Left kidney (tissue), 2 donors: ENCODE measurements around the gene JUNB. TPM values are rescaled to one million over a fixed set of nuclear protein-coding genes. Genes with fewer than 3 reads are reported as not detected.

Experiments used
- DNase-seq: peaks from one replicate; pipeline ENCODE4 v3.0.0-alpha.2; 2013
- polyA plus RNA-seq: library from polyadenylated mRNA; unstranded; fragments of 120-200 nt; gene quantifications from one replicate; pipeline ENCODE4 v1.2.1, GENCODE V29; 2013; ENCODE audit not compliant: insufficient read length

Gene JUNB
- polyA plus RNA-seq, 1 donor = 22.7 TPM

DNA sequence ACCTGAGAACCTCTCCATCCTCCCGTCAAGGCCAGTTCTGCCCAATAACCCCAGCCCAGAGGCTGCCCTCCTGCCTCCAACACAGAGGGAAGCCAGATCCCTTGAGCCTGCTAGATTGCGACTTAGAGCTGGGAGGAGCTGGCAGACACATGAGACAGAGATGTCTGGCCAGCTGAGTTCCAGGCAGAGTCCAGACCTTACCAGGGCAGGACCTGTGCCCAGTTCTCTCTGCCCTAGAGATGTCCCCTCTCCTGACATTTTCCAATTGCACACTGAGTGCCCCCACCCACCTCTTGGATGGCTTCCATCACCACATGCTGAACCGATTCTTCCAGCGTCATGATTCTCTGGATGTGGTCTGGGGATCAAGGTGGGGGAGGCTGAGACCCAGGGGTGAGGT is 19.0 kb upstream of the JUNB start:
- DNase-seq = no peak

DNA sequence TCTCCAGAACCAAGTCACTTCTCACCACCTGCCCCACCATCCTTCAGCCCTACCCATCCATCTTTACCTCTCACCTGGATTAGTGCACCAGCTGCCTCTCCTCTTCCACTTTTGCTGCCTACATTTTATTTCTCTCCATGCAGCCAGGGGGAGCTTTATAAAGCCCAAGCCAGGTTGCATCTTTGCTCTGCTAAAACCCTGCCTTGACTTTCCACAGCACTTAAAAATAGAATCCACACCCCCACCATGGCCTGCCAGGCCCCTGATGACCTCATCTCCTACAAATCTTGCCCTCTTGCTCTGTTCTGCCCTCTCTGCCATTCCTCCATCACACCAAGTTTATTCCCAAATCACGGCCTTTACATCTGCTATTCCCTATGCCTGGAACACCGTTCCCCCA is 17.7 kb upstream of the JUNB start:
- DNase-seq = no peak

DNA sequence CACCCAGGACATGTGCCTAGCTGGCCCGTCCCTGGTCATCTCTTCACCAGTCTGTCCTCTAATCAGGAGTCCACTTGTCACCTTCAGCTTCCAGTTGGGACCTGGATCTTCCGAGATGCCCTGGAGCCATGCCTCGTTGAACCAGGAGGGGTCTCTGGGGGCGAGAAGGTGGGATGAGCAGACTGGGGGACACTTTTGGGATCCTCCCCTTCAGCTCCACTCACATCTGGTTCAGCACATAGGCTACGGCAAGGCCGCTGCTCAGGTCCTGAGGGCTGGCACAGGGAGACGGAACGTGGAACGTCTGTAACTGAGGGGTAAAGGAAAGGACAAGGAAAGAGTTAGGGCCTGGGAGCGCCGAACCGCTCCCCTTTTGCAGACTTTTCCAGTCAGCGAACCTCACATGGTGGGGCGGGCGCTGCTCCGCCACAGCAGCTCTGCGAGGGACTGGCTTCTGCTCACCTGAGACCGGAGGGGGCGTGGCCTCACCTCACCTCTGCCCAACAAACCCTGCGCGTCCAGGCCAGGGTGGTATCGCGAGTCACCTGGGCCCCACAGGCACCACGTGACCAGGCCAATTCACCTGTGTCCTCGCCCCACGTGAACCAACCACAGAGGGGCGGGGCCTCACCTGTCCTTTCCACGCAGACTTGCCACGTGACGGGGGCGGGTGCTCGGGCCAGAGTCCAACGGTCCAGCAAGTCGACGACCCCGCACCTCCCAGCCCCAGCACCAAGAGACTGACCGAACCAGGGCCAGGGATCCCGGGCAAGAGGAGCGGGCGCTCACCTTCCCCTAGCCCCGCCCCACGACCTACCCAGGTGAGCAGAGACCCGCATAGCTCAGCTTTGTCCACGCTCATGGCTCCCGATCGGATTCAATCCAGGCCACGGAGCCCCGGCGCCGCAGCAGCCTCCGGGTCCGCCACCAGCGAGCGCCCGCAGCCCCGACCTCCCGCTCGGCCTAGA is 16.4 kb upstream of the JUNB start, which contains the start of gene HOOK2:
Gene HOOK2 (minus strand): TSS at position 965 of the 968 bp plus-strand sequence. CDS start 103 bp downstream, at position 862.
- DNase-seq = no peak

DNA sequence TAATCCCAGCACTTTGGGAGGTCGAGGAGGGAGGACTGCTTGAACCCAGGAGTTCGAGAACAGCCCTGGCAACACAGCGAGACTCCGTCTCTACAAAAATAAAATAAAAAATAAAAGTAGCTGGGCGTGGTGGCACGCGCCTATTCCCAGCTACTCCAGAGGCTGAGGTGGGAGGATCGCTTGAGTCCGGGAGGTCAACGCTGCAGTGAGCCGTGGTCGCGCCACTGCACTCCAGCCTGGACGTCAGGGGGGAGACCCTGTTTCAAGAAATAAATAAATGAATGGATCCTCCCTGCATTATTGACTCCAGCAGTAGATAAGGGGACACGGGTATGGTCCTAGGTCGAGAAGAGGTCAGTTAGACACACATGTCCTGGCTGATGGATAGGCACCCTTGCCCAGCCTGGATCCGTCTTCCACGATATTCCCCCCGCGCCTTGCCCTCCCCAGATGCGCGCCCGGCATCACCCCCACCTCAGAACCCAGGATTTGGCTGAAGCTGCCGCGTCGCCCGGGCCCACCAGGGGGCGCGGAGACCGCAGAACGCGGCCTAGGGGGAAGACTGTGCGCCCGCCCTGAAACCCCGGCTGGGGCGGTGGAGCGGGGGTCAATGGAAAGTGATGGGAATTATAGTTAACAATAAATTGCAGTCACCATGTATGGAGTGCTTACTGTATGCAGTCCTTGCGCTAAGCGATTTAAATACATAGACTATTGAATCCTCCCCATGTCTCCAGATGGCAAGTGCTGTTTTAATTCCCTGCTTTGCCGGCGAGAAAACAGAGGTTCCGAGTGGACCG is 13.9 kb upstream of the JUNB start:
- DNase-seq = no peak

DNA sequence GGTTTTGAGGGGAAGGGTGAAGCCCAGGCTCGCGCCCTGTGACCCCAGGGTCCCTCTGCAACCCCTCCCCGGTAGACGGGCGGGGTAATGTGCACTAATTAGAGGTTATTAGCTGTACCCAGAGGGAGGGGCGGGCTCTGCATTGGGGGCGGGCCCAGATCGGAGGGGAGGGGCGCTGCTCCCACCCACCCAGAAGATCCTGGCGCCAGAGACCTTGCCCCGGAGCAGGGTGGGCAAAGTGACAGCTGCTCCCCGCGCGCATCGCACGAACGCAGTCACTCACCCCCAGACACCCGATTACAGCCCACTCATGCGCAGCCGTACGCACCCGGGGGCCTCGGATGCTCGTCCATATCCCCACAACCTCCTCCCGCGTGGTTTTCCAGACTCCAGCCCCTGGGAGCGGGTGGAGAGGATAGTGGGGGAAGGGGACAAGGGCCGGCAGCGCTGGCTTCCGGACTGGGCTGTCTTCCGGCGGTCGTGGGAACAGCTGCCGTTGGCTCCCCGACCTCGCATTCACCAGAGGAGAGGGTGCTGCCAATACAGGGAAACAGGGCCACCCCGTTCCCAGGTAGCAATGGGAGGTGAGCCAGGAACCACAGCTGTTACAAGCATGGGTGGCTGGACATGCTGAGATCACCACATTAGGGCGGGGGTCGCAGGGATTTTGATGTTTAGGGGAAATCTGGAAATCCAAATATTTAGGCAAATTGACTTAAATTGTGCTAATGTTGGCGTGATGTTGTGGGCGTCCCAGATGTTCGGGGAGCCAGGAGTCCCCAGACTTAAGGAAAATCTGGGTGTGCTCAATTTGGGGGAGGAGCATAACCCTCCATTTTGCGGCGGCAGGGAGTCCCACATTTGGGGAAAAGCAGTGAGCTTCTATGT is 13.0 kb upstream of the JUNB start:
- no peak for DNase-seq

DNA sequence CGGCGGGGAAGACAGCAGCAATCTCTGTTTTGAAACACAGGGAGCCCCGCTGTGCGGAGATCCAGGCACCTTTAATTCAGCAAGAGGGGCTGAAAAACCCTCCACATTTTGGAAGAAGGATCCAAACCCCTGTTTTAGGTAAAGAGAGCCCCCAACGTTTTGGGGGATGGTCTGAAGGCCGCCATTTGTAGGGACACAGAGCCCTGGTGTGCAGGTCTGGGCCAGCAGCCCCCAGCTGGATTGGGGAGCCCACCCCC is 12.5 kb upstream of the JUNB start:
- DNase-seq = no peak

DNA sequence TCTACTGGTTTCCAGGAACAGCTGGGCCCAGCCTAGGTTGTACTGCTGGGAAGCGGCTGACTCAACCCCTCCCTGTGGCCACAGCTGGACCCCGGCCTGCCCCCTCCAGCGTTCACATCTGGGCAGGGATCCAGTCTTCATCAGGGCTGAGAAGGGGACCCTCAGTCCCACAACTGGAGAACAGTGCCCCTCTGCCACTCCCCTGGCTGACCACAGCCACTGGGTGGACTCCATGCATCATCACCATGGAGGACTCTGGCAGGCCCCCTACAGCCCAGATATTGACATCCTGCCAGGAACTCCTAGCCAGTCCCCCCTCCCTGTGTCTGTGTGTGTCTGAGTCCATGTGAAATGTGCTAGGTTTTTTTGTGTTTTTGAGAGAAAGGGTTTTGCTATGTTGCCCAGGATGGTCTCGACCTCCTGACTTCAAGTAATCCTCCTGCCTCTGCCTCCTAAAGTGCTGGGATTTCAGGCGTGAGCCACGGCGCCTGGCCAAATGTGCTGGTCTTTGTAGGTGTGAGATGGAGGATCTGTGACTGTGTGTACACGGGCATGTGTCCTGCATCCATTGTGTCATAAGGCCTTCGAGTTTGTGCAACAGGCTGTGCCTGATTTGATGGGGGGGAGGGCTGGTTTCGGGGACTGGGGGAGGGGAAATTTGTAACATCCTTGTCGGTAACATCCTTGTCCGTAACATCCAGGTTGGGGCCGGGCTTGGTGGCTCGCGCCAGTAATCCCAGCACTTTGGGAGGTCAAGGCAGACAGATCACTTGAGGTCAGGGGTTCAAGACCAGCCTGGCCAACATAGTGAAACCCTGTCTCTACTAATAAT is 11.9 kb upstream of the JUNB start:
- DNase-seq = no peak

DNA sequence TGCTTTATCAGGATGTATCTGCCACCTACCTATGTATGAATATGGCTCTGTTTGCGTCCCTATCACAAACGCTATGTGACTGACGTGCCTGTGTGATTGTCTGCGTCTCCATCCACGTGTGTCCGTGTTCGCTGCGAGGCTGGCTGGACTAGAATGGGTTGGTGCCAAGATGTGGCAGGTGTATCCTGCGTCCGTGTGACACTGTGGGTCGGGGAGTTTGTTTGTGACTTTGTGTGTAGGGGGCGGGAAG is 9.2 kb upstream of the JUNB start:
- no peak for DNase-seq

DNA sequence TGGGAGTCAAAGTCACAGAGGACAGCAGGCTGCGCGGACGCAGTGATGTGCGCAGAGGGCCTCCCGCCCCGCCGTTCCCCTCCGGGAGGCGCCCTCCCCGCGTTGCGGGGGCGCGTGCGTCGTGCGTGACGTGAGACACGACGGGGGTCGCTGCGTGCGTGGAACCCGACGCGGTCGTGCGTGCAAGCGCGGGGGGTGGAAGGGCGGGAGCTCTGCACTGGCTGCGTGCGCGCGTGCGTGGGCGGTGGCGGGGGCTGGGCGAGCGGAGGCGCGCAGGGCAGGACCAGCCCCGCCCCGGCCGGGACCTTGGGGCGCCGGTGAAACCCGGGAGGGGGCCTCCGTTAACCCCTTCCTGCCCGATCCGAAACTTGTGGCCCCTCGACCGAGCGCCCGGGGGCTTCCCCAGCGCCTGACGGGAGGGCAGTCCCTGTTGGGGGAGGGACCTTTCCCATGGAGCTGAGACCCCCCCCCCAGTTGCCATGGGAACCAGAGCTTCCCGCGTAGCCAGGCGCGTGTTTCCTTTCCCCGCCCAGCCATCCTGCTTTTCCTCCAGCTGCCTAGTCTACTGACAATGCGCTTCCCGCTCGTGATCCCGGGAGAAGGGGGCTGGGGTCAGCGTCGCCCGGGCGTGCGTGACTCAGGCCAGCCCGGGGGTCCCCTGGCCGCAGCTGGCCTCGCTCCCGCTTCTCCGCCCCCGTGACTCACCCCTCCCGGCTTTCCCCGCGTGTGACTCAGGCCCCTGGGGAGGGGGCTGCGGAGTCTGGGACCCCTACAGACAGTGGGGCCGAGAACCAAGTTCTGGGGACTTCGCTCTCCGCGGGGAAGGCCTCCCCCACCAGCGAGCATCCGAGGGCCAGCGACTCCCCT is 8.6 kb upstream of the JUNB start:
- no peak for DNase-seq

DNA sequence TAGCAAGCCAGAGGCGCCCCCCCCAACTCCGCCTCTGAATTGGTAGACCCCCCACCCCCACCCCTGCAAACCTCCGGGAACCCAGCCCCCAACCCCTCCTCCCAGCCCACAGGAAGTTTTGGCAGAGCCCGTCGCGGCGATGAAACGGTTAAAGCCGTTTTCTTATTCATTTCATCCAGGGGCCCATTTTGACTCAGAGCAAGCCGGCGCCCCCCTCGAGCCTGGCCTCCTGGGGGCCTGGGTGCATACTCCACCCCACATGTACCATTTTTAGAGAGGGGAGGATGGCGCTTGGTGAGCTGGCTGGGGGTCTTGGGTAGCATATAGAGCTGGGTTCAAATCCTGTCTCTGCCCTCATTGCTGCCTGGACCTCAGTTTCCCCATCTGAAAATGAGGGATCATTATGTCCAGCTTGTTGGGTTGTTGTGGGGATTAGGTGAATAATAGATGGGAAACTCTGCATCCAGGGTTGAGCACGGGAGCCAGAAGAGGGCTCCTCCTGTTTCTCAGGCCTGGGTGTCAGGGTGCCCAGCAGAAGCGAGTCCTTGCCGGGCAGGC is 7.9 kb upstream of the JUNB start:
- DNase-seq = no peak

DNA sequence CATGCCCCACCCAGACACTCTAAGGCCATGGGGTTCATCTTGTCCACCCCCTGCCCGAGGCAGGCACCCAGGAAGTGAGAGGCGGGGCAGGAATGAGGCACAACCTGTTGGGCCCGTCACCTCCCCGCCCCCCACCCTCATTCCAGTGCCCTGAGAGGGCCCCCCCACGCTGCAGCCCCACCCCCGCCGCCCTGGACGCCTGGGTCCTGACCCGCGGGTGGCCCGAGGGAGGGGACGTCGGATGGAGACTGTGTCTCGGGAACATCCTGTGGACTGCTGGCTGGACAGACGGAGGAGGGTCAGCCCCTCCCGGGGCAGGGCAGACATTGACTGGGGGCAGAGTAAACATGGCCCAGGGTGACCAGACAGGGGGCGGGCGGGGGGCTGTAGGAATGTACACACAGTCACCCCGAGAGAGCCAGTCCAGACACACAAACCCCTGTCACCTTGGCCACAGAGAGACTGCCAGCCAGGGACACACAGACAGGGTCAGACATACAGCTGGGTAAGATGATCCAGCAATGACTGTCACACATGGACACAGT is 7.4 kb upstream of the JUNB start:
- DNase-seq = no peak

DNA sequence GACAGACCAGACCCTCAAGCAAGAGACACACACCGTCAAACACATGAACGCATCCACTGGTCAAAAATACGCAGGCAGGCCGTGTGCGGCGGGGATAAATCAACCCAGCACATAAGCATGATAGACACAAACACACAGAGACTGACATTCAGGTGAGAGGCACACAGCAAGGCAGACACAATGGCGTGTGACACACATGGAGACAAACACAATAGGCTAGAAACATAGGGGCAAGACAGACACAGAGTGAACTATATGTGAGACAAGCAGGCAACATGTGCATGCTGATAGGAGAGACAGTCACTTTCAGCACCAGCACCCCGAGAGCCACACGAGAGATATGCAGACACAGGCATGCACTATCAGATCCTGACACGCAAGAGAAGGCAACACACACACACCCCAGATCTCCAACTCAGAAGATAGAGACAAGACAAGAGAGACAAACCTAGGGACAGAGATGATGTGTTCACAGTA is 6.9 kb upstream of the JUNB start:
- no peak for DNase-seq

DNA sequence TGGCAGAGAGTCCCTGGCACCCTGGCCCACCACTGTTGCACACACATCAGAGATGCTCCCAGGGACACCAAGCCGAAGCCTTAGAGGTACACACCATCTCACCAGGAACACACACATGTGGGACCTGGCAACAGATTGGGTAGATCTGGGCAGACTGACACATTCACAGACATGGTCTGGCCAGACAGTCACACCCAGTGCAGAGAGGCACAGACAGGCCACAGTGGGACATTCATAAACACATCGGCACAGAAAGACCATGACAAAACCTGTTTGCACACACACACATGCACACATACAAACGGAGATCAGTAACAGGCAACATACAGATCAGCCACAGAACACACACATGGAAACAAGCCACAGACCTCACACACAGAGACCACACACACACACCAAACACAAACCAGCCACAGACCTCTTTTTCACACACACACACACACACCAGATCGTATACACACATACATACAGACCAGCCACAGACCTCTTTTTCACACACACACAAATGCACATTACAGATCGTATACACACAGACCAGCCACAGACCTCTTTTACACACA is 6.3 kb upstream of the JUNB start:
- DNase-seq = no peak

DNA sequence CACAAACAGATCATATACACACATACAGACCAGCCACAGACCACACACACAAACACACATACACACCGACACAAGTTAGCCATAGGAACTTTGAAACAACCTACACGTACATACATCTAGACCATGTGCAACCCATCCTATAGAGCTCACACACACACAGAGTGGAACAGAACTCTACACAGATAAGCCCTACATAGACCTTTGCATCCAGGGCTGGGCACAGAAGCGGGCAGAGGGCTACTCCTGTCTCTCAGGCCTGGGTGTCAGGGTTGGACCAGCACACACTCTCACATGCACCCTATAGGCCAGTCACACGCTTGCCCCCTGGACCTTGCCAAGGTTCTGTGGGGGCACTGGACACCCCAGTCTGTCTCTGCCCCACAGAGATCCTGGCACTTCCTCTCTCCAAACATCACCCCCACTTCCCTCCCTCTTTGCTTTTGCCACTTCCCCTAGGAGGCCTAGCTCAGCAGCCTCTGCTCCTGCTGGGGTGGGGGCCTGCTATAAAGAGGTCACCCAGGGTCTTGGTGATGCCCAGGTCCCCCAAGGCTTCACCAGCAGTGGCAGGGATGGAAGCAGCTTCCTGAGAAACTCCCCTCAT is 5.8 kb upstream of the JUNB start:
- no peak for DNase-seq

DNA sequence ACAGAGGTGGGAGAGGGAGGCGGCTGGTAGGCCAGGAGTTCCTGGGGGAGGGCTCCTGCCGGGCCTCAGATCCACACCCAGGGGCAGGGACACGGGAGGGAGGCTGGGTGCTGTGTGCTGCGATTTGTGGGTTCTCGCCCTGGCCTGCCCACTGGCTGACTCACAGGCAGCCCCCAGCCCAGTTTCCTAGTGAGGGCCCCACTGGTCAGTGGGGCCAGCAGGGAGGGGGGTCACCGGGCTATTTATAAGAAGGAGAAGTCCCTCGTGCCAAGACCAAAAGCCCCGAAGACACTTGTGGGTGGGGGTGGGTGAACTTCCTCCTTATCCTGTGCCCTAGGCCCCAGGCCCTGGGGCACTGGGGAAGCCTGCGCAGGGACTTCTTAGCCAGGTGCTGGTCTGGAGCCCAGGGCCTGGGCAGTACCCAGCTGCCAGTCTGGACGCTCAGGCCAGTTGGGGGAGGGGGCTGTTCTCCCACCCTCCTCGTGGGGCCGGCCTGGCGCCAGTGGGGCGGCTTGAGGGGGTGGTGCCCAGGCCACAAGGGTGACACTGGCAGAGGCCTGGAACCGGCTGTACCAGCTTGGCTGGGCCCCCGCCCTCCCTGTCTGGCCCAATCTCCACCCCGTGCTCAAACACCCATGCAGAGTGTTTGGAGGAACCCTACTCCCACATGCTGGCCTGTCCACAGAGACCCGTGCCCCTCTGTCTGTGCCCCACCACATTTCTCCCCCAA is 5.0 kb upstream of the JUNB start:
- DNase-seq = no peak

DNA sequence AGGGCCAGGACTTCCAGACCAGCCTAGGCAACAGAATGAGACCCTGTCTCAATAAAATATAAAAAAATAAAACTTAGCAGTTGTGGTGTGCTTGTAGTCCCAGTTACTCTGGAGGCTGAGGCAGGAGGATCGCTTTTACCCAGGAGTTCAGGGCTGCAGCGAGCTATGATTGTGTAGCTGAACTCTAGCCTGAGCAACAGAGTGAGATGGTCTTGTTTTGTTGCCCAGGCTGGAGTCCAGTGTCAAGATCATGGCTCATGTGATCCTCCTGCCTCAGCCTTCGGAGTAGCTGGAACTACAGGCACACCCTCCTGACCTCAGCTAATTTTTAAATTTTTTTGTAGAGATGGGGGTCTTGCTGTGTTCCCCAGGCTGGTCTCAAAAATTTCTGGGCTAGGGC is 4.3 kb upstream of the JUNB start:
- no peak for DNase-seq

DNA sequence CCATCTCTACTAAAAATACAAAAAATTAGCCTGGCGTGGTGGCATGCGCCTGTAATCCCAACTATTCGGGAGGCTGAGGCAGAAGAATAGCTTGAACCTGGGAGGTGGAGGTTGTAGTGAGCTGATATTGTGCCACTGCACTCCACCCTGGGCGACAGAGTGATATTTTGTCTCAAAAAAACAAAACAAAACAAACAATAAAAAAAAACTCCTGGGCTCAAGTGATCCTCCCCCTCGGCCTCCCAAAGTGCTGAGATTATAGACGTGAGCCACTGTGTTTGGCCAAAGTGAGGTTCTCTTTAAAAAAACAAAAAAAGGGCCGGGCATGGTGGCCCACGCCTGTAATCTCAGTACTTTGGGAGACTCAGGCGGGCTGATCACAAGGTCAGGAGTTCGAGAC is 3.8 kb upstream of the JUNB start:
- no peak for DNase-seq

DNA sequence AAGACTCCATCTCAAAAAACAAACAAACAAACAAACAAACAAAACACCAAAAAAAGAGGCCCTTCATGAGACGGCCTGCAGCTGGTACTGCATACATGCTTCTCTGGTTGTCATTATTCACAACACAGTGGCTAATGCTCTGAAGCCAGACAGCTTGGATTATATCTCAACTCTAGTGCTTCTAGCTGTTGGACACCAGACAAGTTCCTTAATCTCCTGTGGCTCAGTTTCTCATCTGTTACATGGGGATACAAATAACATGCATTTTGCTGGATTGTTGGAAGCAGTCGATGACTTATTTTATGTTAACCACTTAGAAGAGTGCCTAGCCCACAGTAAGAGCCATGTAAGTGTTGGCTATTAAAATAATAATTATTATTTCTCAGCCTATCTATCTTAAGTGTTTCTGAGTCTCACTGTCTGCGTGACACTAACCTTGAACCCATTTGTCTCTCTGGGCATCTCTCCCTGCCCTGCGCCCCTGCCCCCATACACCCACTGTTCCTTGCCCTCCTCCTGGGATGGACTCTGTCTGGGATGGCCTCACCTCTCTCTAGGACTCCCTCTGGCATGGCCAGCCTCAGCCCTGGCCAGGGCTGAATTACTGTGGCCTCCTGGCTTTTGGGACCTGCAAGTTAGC is 3.1 kb upstream of the JUNB start:
- DNase-seq = no peak
